Right lobe of liver (tissue), 4 donors: ENCODE measurements around the gene TNIP1.

ENCODE experiments used
- CTCF ChIP-seq, 4 donors: fragments of 200-600 bp in 3 of 4; fragments of 450-650 bp in 1 of 4; IDR thresholded peaks; one replicate each; pipeline versions ENCODE4 v1.5.1 to v1.8.0; 2016 to 2022; ENCODE audit warnings: antibody characterized with exemption in 4 of 4, mild to moderate bottlenecking in 2 of 4
- POLR2A ChIP-seq: fragments of 450-650 bp; IDR thresholded peaks from one replicate; pipeline ENCODE4 v1.6.1; 2017; ENCODE audit warnings: antibody characterized with exemption, mild to moderate bottlenecking
- donor health status: DM: no; HTN: no; CAD: no.
- donor health status: DM: no; HTN: no; CAD: no.
- donor health status: DM: no; HTN: yes; CAD: no.

GRCh38 chr5:151106509-151106908, 25.7 kb upstream of the TNIP1 start:
- TF ChIP-seq CTCF (IDR thresholded peaks at IDR 0.05) (no peak), POLR2A (no peak)
